ENCODE measurements around the gene UIMC1. TPM values are rescaled to one million over a fixed set of nuclear protein-coding genes. Genes with fewer than 3 reads are reported as not detected.

The UIMC1 gene
- total RNA-seq, 1 experiment from 2014 or later = 57.7 TPM

DNA sequence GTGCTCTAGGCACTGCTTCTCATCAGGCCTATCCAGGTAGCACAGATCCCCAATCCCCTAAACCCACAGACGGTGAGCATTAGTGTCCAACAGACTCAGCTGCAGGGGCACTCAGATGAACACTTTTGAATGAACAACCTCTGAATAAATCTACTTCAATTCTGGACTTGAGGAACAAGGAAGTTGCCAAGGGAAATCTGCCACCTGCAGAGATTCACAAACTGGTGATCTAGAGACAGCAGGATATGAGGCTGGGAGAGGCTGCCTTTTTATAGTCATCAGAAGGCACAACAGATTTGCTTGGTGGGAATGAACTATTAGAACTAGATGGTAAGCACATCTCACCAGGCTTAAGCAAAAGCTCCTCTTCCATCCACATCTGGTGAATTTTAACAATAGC is 100.5 kb downstream of the UIMC1 start:
- Histone ChIP-seq H3K4me1 (ENCODE audit: low read length) (no peaks in the 10 kb centered on the region), H2AFZ (ENCODE audit: low read length) (no peak overlapping the region), H3K36me3 (ENCODE audit: insufficient read depth, low read length) (peaks cover 49% of the 10 kb centered on the region; the same call in 1 of the 2 replicates), H3K4me2 (ENCODE audit: low read depth, low read length, poor library complexity, severe bottlenecking) (no peak overlapping the region), H3K79me2 (ENCODE audit: low read length) (no peaks in the 10 kb centered on the region), H3K9me2 (replicated peaks; ENCODE audit: insufficient read depth, low read length) (no peaks in the 10 kb centered on the region), H3K9me3 (ENCODE audit: low read length) (no peaks in the 10 kb centered on the region), H3K4me3 (ENCODE audit: low read length) (no peak overlapping the region), H3K27ac (ENCODE audit: low read length) (no peak overlapping the region), H3K9ac (ENCODE audit: low read length) (no peak overlapping the region), H4K20me1 (ENCODE audit: insufficient read depth, low read depth, low read length) (peaks cover 7% of the 10 kb centered on the region; the same call in 1 of the 2 replicates), H3K27me3 (ENCODE audit: low read length) (no peaks in the 10 kb centered on the region)
- DNase-seq = no peak

- H3K9ac ChIP-seq (ENCODE audit: low read length) = no peak overlapping the region
- no peak overlapping the region for H3K4me2 ChIP-seq (ENCODE audit: low read depth, low read length, poor library complexity, severe bottlenecking)
- H3K9me3 ChIP-seq (ENCODE audit: low read length) = no peaks in the 10 kb centered on the region
- no peak for DNase-seq
- H3K79me2 ChIP-seq (ENCODE audit: low read length) = no peaks in the 10 kb centered on the region
- H3K27ac ChIP-seq (ENCODE audit: low read length) = no peak overlapping the region
- H2AFZ ChIP-seq (ENCODE audit: low read length) = no peak overlapping the region
- H3K36me3 ChIP-seq (ENCODE audit: insufficient read depth, low read length) = peaks cover 49% of the 10 kb centered on the region; the same call in 1 of the 2 replicates
- H4K20me1 ChIP-seq (ENCODE audit: insufficient read depth, low read depth, low read length) = peaks cover 7% of the 10 kb centered on the region; the same call in 1 of the 2 replicates
- no peak overlapping the region for H3K4me3 ChIP-seq (ENCODE audit: low read length)
- H3K9me2 ChIP-seq (replicated peaks; ENCODE audit: insufficient read depth, low read length) = no peaks in the 10 kb centered on the region
- H3K27me3 ChIP-seq (ENCODE audit: low read length) = no peaks in the 10 kb centered on the region
- no peaks in the 10 kb centered on the region for H3K4me1 ChIP-seq (ENCODE audit: low read length)
Measured at GRCh38 chr5:176904276-176904675, 102.3 kb downstream of the UIMC1 start.

DNA sequence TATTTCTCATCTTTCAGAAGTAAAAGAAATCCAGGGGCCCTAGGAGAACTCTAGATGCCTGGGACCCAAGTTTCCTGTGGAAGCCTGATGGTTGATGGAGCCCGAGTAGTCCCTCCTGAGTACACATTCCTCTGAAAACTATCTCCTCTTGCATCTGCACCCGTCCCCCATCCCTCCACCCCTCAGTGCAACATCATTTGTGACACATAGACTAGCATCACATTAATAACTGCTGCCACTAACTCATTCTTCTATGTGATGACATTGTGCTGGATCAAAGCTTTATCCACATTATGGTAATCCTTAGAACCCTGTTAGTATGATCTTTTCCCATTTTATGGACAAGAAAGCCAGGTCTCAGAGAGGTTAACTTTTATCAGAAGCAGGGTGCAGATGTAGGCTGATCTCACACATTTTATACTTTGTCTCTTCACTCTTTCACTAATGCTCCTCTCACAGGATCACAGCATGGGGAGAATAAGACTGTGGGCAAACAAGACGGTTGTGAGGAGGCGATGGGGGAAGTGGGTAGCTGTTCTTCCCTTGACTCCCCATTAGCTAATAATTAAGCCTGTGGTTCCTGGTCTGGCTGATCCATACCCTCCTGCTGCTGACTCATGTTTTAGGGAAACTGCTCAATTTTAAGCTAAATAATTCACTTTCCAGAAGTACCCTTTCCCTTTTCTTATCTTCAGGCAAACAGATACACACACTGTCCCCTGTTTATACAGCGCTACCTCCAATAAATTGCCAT is 103.5 kb downstream of the UIMC1 start:
- H3K27ac ChIP-seq (ENCODE audit: low read length) = no peak overlapping the region
- H3K9me2 ChIP-seq (replicated peaks; ENCODE audit: insufficient read depth, low read length) = no peaks in the 10 kb centered on the region
- peaks cover 41% of the 10 kb centered on the region; the same call in 1 of the 2 replicates for H3K36me3 ChIP-seq (ENCODE audit: insufficient read depth, low read length)
- no peak overlapping the region for H3K9ac ChIP-seq (ENCODE audit: low read length)
- H2AFZ ChIP-seq (ENCODE audit: low read length) = no peak overlapping the region
- DNase-seq = no peak
- no peak overlapping the region for H3K4me2 ChIP-seq (ENCODE audit: low read depth, low read length, poor library complexity, severe bottlenecking)
- H3K4me3 ChIP-seq (ENCODE audit: low read length) = no peak overlapping the region
- no peaks in the 10 kb centered on the region for H3K27me3 ChIP-seq (ENCODE audit: low read length)
- peaks cover 7% of the 10 kb centered on the region; the same call in 1 of the 2 replicates for H4K20me1 ChIP-seq (ENCODE audit: insufficient read depth, low read depth, low read length)
- H3K4me1 ChIP-seq (ENCODE audit: low read length) = no peaks in the 10 kb centered on the region
- no peaks in the 10 kb centered on the region for H3K79me2 ChIP-seq (ENCODE audit: low read length)
- no peaks in the 10 kb centered on the region for H3K9me3 ChIP-seq (ENCODE audit: low read length)

DNA sequence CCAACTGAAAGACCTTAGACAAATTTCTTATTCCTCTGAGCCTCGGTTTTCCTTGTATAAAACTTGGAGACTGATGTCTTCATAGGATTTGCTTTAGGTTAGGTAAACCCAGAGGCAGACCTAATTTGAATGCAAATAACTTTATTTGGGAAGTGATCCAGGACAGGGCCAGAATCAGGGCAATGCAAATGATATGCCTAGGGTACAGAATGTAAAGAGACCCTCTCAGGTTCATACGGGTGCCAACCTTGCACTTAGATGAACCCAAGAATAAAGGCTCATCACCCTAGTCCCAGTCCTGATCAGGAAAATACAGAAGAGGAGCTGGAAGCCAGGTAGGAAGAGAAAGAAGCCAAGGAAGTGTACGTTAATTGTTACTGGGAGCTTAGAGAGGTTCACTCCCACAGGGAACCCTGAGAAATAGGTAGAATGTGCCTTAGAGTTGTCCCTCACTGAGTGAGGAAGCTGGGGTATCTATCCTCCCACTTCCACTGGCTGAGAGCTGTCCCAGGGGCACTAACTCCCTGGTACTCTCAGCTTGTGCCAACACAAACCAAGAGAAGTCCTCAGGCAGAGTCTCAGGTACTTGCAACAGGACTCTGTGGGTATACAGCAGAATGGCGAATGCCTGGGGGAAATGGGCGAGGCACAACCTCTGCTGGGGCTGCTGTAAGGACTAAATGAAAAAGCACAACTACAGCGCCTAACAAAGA is 104.3 kb downstream of the UIMC1 start:
- Histone ChIP-seq H3K4me3 (ENCODE audit: low read length) (no peak overlapping the region), H3K79me2 (ENCODE audit: low read length) (no peaks in the 10 kb centered on the region), H3K4me1 (ENCODE audit: low read length) (no peaks in the 10 kb centered on the region), H3K9ac (ENCODE audit: low read length) (no peak overlapping the region), H3K27ac (ENCODE audit: low read length) (no peak overlapping the region), H4K20me1 (ENCODE audit: insufficient read depth, low read depth, low read length) (peaks cover 10% of the 10 kb centered on the region; the same call in 1 of the 2 replicates), H3K9me3 (ENCODE audit: low read length) (no peaks in the 10 kb centered on the region), H3K36me3 (ENCODE audit: insufficient read depth, low read length) (peaks cover 39% of the 10 kb centered on the region; the same call in 1 of the 2 replicates), H3K4me2 (ENCODE audit: low read depth, low read length, poor library complexity, severe bottlenecking) (no peak overlapping the region), H2AFZ (ENCODE audit: low read length) (no peak overlapping the region), H3K27me3 (ENCODE audit: low read length) (no peaks in the 10 kb centered on the region), H3K9me2 (replicated peaks; ENCODE audit: insufficient read depth, low read length) (no peaks in the 10 kb centered on the region)
- DNase-seq = no peak

GRCh38 chr5:176901260-176902101 is 105.1 kb downstream of the UIMC1 start:
- H3K4me1 ChIP-seq (ENCODE audit: low read length) = no peaks in the 10 kb centered on the region
- peaks cover 32% of the 10 kb centered on the region; the same call in 1 of the 2 replicates for H3K36me3 ChIP-seq (ENCODE audit: insufficient read depth, low read length)
- H4K20me1 ChIP-seq (ENCODE audit: insufficient read depth, low read depth, low read length) = peaks cover 14% of the 10 kb centered on the region; the same call in 1 of the 2 replicates
- no peak overlapping the region for H3K27ac ChIP-seq (ENCODE audit: low read length)
- H3K4me3 ChIP-seq (ENCODE audit: low read length) = no peak overlapping the region
- H3K9me2 ChIP-seq (replicated peaks; ENCODE audit: insufficient read depth, low read length) = no peaks in the 10 kb centered on the region
- no peak for DNase-seq
- H3K79me2 ChIP-seq (ENCODE audit: low read length) = no peaks in the 10 kb centered on the region
- H3K4me2 ChIP-seq (ENCODE audit: low read depth, low read length, poor library complexity, severe bottlenecking) = no peak overlapping the region
- H3K27me3 ChIP-seq (ENCODE audit: low read length) = no peaks in the 10 kb centered on the region
- H3K9ac ChIP-seq (ENCODE audit: low read length) = no peak overlapping the region
- no peaks in the 10 kb centered on the region for H3K9me3 ChIP-seq (ENCODE audit: low read length)
- H2AFZ ChIP-seq (ENCODE audit: low read length) = no peak overlapping the region

DNA sequence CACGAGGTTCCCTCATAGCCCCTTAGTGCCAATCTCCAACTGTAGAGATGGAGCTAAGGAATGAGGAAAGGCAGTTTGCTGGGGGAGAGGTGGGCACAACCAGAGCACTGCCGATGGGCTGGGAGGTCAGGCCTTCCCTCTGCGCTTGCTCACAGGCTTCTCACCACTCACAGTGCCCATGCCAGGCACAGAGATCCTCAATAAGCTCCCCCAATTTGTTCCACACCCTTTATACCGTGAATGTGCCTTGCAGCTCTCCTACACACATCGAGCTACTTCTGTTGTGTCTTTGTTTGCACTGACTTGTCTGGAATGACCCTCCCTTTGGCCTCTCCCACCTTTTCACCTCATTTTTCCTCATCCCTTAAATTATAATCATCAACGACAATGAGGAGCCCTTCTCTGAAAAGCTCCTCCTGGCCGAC is 105.8 kb downstream of the UIMC1 start:
- Histone ChIP-seq H3K4me1 (ENCODE audit: low read length) (no peaks in the 10 kb centered on the region), H3K9me3 (ENCODE audit: low read length) (no peaks in the 10 kb centered on the region), H3K4me3 (ENCODE audit: low read length) (no peak overlapping the region), H3K27ac (ENCODE audit: low read length) (no peak overlapping the region), H3K79me2 (ENCODE audit: low read length) (no peaks in the 10 kb centered on the region), H3K4me2 (ENCODE audit: low read depth, low read length, poor library complexity, severe bottlenecking) (no peak overlapping the region), H4K20me1 (ENCODE audit: insufficient read depth, low read depth, low read length) (peaks cover 14% of the 10 kb centered on the region; the same call in 1 of the 2 replicates), H3K36me3 (ENCODE audit: insufficient read depth, low read length) (peaks cover 25% of the 10 kb centered on the region; the same call in 1 of the 2 replicates), H3K27me3 (ENCODE audit: low read length) (no peaks in the 10 kb centered on the region), H2AFZ (ENCODE audit: low read length) (no peak overlapping the region), H3K9ac (ENCODE audit: low read length) (no peak overlapping the region), H3K9me2 (replicated peaks; ENCODE audit: insufficient read depth, low read length) (no peaks in the 10 kb centered on the region)
- no peak for DNase-seq

GRCh38 chr5:176899946-176900779 is 106.4 kb downstream of the UIMC1 start:
- Histone ChIP-seq H3K27me3 (ENCODE audit: low read length) (no peaks in the 10 kb centered on the region), H3K27ac (ENCODE audit: low read length) (no peak overlapping the region), H4K20me1 (ENCODE audit: insufficient read depth, low read depth, low read length) (peaks cover 11% of the 10 kb centered on the region; the same call in 1 of the 2 replicates), H3K9me3 (ENCODE audit: low read length) (no peaks in the 10 kb centered on the region), H3K4me2 (ENCODE audit: low read depth, low read length, poor library complexity, severe bottlenecking) (no peak overlapping the region), H3K9me2 (replicated peaks; ENCODE audit: insufficient read depth, low read length) (no peaks in the 10 kb centered on the region), H2AFZ (ENCODE audit: low read length) (no peak overlapping the region), H3K36me3 (ENCODE audit: insufficient read depth, low read length) (peaks cover 18% of the 10 kb centered on the region; the same call in 1 of the 2 replicates), H3K79me2 (ENCODE audit: low read length) (no peaks in the 10 kb centered on the region), H3K9ac (ENCODE audit: low read length) (no peak overlapping the region), H3K4me1 (ENCODE audit: low read length) (no peaks in the 10 kb centered on the region), H3K4me3 (ENCODE audit: low read length) (no peak overlapping the region)
- no peak for DNase-seq

Measured in Karpas-422 (cell line).